Neural cell (in vitro differentiated cells): Measurements from ENCODE around the gene RNF169. TPM values are rescaled to one million over a fixed set of nuclear protein-coding genes. Genes with fewer than 3 reads are reported as not detected.

ENCODE experiments used
- H2AFZ ChIP-seq: fragments of 200-600, 300-800 bp; sonication (generic), shearing (Covaris generic); 2 replicates; pipeline ENCODE4 v1.6.0; 2014; ENCODE audit warnings: low read depth, mild to moderate bottlenecking, antibody characterized with exemption, low read length, moderate library complexity
- H3F3A ChIP-seq: fragments of 200-600 bp; shearing (Covaris generic); 2 replicates; pipeline ENCODE4 v1.6.1; 2016; ENCODE audit warnings: mild to moderate bottlenecking, moderate library complexity, mixed read lengths, antibody characterized with exemption, low read length; ENCODE audit not compliant: insufficient read depth, poor library complexity, severe bottlenecking
- H3K27ac ChIP-seq: fragments of 200-600, 300-800 bp; sonication (generic), shearing (Covaris generic); 2 replicates; pipeline ENCODE4 v1.5.1; 2014; ENCODE audit warnings: mild to moderate bottlenecking, low read length, moderate library complexity
- H3K27me3 ChIP-seq: fragments of 300-800, 200-600 bp; sonication (generic), shearing (Covaris generic); 2 replicates; pipeline ENCODE4 v1.6.0; 2014; ENCODE audit warnings: mild to moderate bottlenecking, low read depth, low read length, moderate library complexity; ENCODE audit not compliant: insufficient read depth
- H3K36me3 ChIP-seq: fragments of 300-800, 200-600 bp; sonication (generic), shearing (Covaris generic); 2 replicates; pipeline ENCODE4 v1.5.1; 2014; ENCODE audit warnings: mild to moderate bottlenecking, antibody characterized with exemption, low read length, moderate library complexity; ENCODE audit not compliant: insufficient read depth
- H3K4me2 ChIP-seq: fragments of 300-800, 200-600 bp; sonication (generic), shearing (Covaris generic); 2 replicates; pipeline ENCODE4 v1.6.0; 2014; ENCODE audit warnings: mild to moderate bottlenecking, low read length
- H3K4me3 ChIP-seq: fragments of 300-800, 200-600 bp; sonication (generic), shearing (Covaris generic); 2 replicates; pipeline ENCODE4 v1.5.1; 2014; ENCODE audit warnings: mild to moderate bottlenecking, low read length, moderate library complexity
- H3K79me2 ChIP-seq: fragments of 200-600 bp; shearing (Covaris generic); replicated peaks from 2 replicates; pipeline ENCODE4 v1.6.0; 2014; ENCODE audit warnings: mild to moderate bottlenecking, low read length, moderate library complexity; ENCODE audit not compliant: insufficient read depth
- H3K9ac ChIP-seq: fragments of 300-800, 200-600 bp; sonication (generic), shearing (Covaris generic); 2 replicates; pipeline ENCODE4 v1.6.1; 2016; ENCODE audit warnings: mild to moderate bottlenecking, low read length, mixed read lengths
- H3K9me2 ChIP-seq: fragments of 200-600 bp; shearing (Covaris generic); 2 replicates; pipeline ENCODE4 v1.6.1; 2016; ENCODE audit warnings: mild to moderate bottlenecking, low read length, mixed read lengths; ENCODE audit not compliant: insufficient read depth
- H3K9me3 ChIP-seq: fragments of 200-600, 300-800 bp; sonication (generic), shearing (Covaris generic); 2 replicates; pipeline ENCODE4 v1.6.1; 2016; ENCODE audit warnings: mild to moderate bottlenecking, mixed run types, low read length, moderate library complexity, mixed read lengths
- H4K20me1 ChIP-seq: fragments of 200-600 bp; shearing (Covaris generic); 2 replicates; pipeline ENCODE4 v1.6.1; 2016; ENCODE audit warnings: mild to moderate bottlenecking, mixed run types; ENCODE audit not compliant: insufficient read depth
- CTCF ChIP-seq: fragments of 450-650 bp; IDR thresholded peaks from 2 replicates; pipeline ENCODE4 v1.5.1; 2014; ENCODE audit warnings: antibody characterized with exemption, mild to moderate bottlenecking, moderate library complexity; ENCODE audit not compliant: poor library complexity, severe bottlenecking
- EP300 ChIP-seq: fragments of 450-650 bp; conservative IDR thresholded peaks from 2 replicates; pipeline ENCODE4 v1.6.1; 2014; ENCODE audit warnings: antibody characterized with exemption, mild to moderate bottlenecking, moderate library complexity; ENCODE audit not compliant: poor library complexity, severe bottlenecking
- EZH2 ChIP-seq: fragments of 200-600, 300-800 bp; shearing (Covaris generic), sonication (generic); IDR thresholded peaks from 2 replicates; pipeline ENCODE4 v1.6.1; 2014; ENCODE audit warnings: antibody characterized with exemption, low read length, borderline replicate concordance, mild to moderate bottlenecking; ENCODE audit not compliant: insufficient read depth, poor library complexity, severe bottlenecking
- MXI1 ChIP-seq: fragments of 450-650 bp; conservative IDR thresholded peaks from 2 replicates; pipeline ENCODE4 v1.6.1; 2014; ENCODE audit warnings: antibody characterized with exemption, mild to moderate bottlenecking; ENCODE audit not compliant: poor library complexity, severe bottlenecking
- POLR2AphosphoS5 ChIP-seq: IDR thresholded peaks from 2 replicates; pipeline ENCODE4 v1.6.1; 2012
- RAD21 ChIP-seq: fragments of 450-650 bp; conservative IDR thresholded peaks from 2 replicates; pipeline ENCODE4 v1.6.1; 2014; ENCODE audit warnings: antibody characterized with exemption, mild to moderate bottlenecking, moderate library complexity
- REST ChIP-seq: IDR thresholded peaks from 2 replicates; pipeline ENCODE4 v1.6.1; 2012; ENCODE audit warnings: borderline replicate concordance
- SMC3 ChIP-seq: fragments of 450-650 bp; conservative IDR thresholded peaks from 2 replicates; pipeline ENCODE4 v1.6.1; 2014; ENCODE audit warnings: antibody characterized with exemption, mild to moderate bottlenecking, moderate library complexity; ENCODE audit not compliant: poor library complexity
- TAF1 ChIP-seq: IDR thresholded peaks from 2 replicates; pipeline ENCODE4 v1.6.1; 2012; ENCODE audit warnings: low read depth
- polyA plus RNA-seq: library from polyadenylated mRNA; depleted of rRNA; stranded (reverse); fragments of >200 nt; gene quantifications from 2 replicates; pipeline ENCODE4 v1.2.3, GENCODE V29; 2014

RNF169 gene
- polyA plus RNA-seq, 1 donor from 2014 or later: 10.6 TPM

DNA sequence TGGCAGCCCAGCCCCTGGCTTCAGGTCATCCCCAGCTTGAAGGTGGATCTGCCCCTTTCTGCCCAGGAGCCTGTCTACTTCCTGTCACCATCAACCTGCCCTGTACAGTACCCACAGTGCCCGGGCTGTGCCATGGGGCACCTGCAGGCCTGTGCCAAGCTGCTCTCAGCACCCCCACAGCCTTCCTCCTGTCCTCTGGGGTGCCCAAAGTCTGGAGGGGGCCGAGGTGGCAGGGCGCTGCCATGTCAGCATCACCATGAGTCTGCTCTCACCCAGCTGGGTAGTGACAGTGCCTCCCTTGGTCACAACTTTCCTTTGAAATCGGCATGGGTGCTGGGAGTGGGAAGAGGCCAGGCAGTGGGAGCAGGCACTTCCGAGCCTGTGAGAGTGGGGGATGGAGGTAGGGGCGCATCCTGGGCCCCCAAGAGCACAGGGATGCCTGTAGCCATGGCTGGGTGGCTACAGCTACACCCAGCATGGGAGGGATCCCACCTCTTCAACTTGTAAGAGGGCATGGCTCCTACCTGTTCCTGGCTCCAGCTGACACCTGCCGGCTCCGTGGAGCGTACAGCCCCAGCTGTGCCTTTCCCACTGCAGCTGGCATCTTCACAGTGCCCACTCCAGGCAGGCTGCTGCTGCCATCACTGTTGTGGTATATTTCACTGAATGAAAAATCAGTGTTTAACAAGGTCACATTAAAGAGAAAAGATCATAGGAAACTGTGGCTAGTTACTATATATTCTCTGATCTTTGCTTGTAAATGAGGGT is 42.9 kb downstream of the RNF169 start:
- Histone ChIP-seq H3K9ac (no peak overlapping the region), H3K4me2 (no peak overlapping the region), H3K9me2 (no peaks in the 10 kb centered on the region), H3F3A (no peaks in the 10 kb centered on the region), H3K36me3 (peaks cover 6% of the 10 kb centered on the region), H3K9me3 (no peaks in the 10 kb centered on the region), H3K4me3 (no peak overlapping the region), H3K27me3 (no peaks in the 10 kb centered on the region), H3K27ac (no peak overlapping the region), H2AFZ (no peak overlapping the region), H4K20me1 (no peaks in the 10 kb centered on the region), H3K79me2 (peaks cover 8% of the 10 kb centered on the region)
- TF ChIP-seq RAD21 (no peak), EP300 (no peak), EZH2 (no peak), MXI1 (no peak), REST (no peak), TAF1 (no peak), CTCF (no peak), POLR2AphosphoS5 (no peak), SMC3 (no peak)

DNA sequence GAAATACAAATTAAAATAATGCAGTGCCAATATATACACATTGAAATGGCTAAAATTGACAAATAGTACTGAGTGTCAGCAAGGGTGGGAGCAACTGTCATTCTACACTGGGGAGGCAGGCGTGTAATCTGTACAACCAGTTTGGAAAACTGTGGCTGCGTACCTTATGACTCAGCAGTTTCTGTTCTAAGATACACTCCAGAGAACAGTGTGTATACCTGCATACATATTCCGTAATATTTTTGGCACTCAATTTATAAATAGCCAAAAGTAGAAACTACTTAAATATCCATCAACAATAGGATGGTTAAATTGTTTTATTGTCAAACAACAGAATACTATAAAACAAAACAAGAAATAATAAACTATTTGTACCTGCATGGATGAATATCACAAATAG is 57.6 kb downstream of the RNF169 start:
- Histone ChIP-seq H3F3A (no peaks in the 10 kb centered on the region), H3K4me2 (no peak overlapping the region), H3K79me2 (no peaks in the 10 kb centered on the region), H3K9me3 (no peaks in the 10 kb centered on the region), H3K27me3 (no peaks in the 10 kb centered on the region), H3K9ac (no peak overlapping the region), H3K27ac (no peak overlapping the region), H3K4me3 (no peak overlapping the region), H4K20me1 (no peaks in the 10 kb centered on the region), H3K9me2 (no peaks in the 10 kb centered on the region), H3K36me3 (no peaks in the 10 kb centered on the region), H2AFZ (no peak overlapping the region)
- TF ChIP-seq POLR2AphosphoS5: no peak
- TF ChIP-seq CTCF: no peak
- no peak for TF ChIP-seq EP300
- TF ChIP-seq SMC3: no peak
- TF ChIP-seq EZH2: no peak
- no peak for TF ChIP-seq REST
- no peak for TF ChIP-seq MXI1
- TF ChIP-seq RAD21: no peak
- TF ChIP-seq TAF1: no peak
